ENCODE data around the gene FGD5. TPM values are rescaled to one million over a fixed set of nuclear protein-coding genes. Genes with fewer than 3 reads are reported as not detected.

Gene FGD5
- total and polyA plus RNA-seq, 2 donors (not counting 1 experiment from before 2014, with no cell fraction given), result 0.03 to 0.50 TPM

DNA sequence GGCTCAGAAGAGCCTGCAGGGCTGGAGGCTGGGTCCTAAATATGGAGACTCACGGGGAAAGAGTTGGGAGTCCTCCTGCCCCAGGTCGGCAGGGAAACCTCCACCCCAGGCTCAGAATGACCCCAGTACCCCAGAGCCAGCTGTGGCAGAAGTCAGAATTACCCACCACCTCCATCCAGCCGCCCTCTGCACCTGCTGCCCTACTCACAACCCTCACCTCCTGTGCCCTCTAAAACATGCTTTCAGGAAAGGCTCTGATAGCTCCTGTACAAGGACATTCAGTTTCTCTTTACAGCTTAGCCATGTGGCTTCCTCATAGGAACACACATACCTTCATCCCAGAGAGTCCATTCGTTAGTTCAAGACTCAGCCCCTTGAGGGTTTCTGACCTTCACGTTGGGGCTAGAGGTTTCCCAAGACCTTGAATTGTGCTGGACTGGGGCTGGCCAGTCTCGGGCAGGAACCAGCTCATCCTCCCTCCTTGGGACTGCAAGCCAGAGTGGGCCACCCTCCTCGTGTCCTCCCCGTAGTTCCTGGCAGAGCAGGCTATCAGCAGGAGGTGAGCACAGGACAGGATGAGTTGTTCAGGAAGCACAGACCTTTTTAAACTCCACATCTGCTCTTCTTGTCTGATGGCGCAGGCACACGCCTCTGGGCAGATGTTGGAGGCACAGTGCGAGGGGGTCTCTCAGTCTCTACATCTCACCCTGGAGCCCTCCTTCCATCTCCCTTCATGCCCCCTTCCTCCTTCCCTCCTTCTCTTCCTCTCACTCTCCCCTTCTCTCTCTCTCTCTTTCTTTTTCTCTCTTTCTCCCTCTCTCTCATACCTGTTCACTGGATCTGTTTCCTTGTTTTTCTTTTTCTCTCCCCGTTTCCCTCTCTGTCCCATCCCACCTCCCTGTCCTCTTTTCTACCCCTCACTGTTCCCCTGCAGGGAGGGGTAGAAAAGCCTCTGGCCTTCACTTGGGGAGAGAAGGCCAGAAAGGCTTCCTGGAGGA is 72.7 kb downstream of the FGD5 start:
- Histone ChIP-seq H3K9me3 (ENCODE audit: control insufficient read depth, insufficient read depth, low read depth, low read length) (no peaks in the 10 kb centered on the region), H3K9ac (ENCODE audit: insufficient read depth, low read length) (no peak overlapping the region)
- no peak for TF ChIP-seq EZH2 (IDR thresholded peaks at IDR 0.05; ENCODE audit: low read length, missing control alignments)
- TF ChIP-seq, protein P1, sequence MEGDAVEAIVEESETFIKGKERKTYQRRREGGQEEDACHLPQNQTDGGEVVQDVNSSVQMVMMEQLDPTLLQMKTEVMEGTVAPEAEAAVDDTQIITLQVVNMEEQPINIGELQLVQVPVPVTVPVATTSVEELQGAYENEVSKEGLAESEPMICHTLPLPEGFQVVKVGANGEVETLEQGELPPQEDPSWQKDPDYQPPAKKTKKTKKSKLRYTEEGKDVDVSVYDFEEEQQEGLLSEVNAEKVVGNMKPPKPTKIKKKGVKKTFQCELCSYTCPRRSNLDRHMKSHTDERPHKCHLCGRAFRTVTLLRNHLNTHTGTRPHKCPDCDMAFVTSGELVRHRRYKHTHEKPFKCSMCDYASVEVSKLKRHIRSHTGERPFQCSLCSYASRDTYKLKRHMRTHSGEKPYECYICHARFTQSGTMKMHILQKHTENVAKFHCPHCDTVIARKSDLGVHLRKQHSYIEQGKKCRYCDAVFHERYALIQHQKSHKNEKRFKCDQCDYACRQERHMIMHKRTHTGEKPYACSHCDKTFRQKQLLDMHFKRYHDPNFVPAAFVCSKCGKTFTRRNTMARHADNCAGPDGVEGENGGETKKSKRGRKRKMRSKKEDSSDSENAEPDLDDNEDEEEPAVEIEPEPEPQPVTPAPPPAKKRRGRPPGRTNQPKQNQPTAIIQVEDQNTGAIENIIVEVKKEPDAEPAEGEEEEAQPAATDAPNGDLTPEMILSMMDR (conservative IDR thresholded peaks at IDR 0.05 in 1 of 2, IDR thresholded peaks at IDR 0.05 in 1 of 2; ENCODE audit: low read depth in 1 of 2, low read length in 2 of 2), result no peak

DNA sequence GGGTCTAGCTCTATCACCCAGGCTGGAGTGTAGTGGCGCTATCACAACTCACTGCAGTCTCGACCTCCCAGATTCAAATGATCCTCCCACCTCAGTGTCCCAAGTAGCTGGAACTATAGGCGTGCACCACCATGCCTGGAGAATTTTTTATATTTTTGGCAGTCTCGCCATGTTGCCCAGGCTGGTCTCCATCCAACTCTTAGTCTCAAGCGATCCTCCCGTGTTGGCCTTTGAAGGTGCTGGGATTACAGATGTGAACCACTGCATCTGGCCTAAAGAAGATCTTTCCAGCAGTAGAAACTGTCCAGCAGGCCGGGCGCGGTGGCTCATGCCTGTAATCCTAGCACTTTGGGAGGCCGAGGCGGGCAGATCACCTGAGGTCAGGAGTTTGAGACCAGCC is 73.5 kb downstream of the FGD5 start:
- TF ChIP-seq, protein P1 (conservative IDR thresholded peaks at IDR 0.05 in 1 of 2, IDR thresholded peaks at IDR 0.05 in 1 of 2; ENCODE audit: low read depth in 1 of 2, low read length in 2 of 2), result no peak

More for the DNA sequence above, 72.7 kb downstream of the FGD5 start:
- no peak overlapping the region for H3K4me3 ChIP-seq (replicated peaks in 1 of 4; ENCODE audit: control extremely low read depth in 1 of 4, insufficient read depth in 1 of 4, low read depth in 3 of 4, low read length in 4 of 4)
- no peak for DNase-seq (ENCODE audit: low read depth in 2 of 2)
- H4K20me1 ChIP-seq (ENCODE audit: control insufficient read depth, extremely low read depth, insufficient read depth, low read length), result no peaks in the 10 kb centered on the region
- no peak overlapping the region for H3K4me2 ChIP-seq (ENCODE audit: extremely low read depth, insufficient read depth, low read length)
- H2AFZ ChIP-seq (ENCODE audit: low read length), result no peak overlapping the region
- H3K27me3 ChIP-seq (ENCODE audit: control insufficient read depth, insufficient read depth, low read length), result no peaks in the 10 kb centered on the region
- no peaks in the 10 kb centered on the region for H3K4me1 ChIP-seq (ENCODE audit: control insufficient read depth, extremely low read depth, insufficient read depth, low read length)
- no peaks in the 10 kb centered on the region for H3K36me3 ChIP-seq (ENCODE audit: control insufficient read depth, insufficient read depth, low read length)
- no peak overlapping the region for H3K27ac ChIP-seq (ENCODE audit: insufficient read depth, low read length)
- H3K79me2 ChIP-seq (ENCODE audit: control insufficient read depth, insufficient read depth, low read length), result no peaks in the 10 kb centered on the region

DNA sequence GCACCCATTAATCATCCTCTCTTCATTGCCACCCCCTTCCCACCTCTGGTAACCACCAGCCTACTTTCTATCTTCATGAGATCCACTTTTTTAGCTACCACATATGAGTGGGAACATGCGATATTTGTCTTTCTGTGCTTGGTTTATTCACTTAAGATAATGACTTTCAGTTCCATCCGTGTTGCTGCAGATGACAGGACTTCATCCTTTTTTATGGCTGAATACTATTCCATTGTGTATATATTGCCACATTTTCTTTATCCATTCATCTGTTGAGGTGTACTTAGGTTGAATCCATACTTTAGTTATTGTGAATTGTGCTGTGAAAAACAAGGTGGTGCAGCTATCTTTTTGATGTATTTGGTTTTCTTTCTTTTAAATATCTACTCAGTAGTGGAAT is 75.3 kb downstream of the FGD5 start:
- DNase-seq (ENCODE audit: low read depth in 2 of 2), result no peak
- Histone ChIP-seq H3K4me1 (ENCODE audit: control insufficient read depth, extremely low read depth, insufficient read depth, low read length) (no peaks in the 10 kb centered on the region), H4K20me1 (ENCODE audit: control insufficient read depth, extremely low read depth, insufficient read depth, low read length) (no peaks in the 10 kb centered on the region)

More for the DNA sequence above, 73.5 kb downstream of the FGD5 start:
- Histone ChIP-seq H3K36me3 (ENCODE audit: control insufficient read depth, insufficient read depth, low read length) (no peaks in the 10 kb centered on the region), H3K27ac (ENCODE audit: insufficient read depth, low read length) (no peak overlapping the region), H2AFZ (ENCODE audit: low read length) (no peak overlapping the region), H4K20me1 (ENCODE audit: control insufficient read depth, extremely low read depth, insufficient read depth, low read length) (no peaks in the 10 kb centered on the region), H3K27me3 (ENCODE audit: control insufficient read depth, insufficient read depth, low read length) (no peaks in the 10 kb centered on the region), H3K4me2 (ENCODE audit: extremely low read depth, insufficient read depth, low read length) (no peak overlapping the region), H3K79me2 (ENCODE audit: control insufficient read depth, insufficient read depth, low read length) (no peaks in the 10 kb centered on the region), H3K4me1 (ENCODE audit: control insufficient read depth, extremely low read depth, insufficient read depth, low read length) (no peaks in the 10 kb centered on the region), H3K4me3 (replicated peaks in 1 of 4; ENCODE audit: control extremely low read depth in 1 of 4, insufficient read depth in 1 of 4, low read depth in 3 of 4, low read length in 4 of 4) (no peak overlapping the region), H3K9ac (ENCODE audit: insufficient read depth, low read length) (no peak overlapping the region), H3K9me3 (ENCODE audit: control insufficient read depth, insufficient read depth, low read depth, low read length) (no peaks in the 10 kb centered on the region)
- no peak for DNase-seq (ENCODE audit: low read depth in 2 of 2)

More for the DNA sequence above, 75.3 kb downstream of the FGD5 start:
- Histone ChIP-seq H3K27ac (ENCODE audit: insufficient read depth, low read length) (no peak overlapping the region), H3K9me3 (ENCODE audit: control insufficient read depth, insufficient read depth, low read depth, low read length) (no peaks in the 10 kb centered on the region), H3K4me2 (ENCODE audit: extremely low read depth, insufficient read depth, low read length) (no peak overlapping the region), H3K79me2 (ENCODE audit: control insufficient read depth, insufficient read depth, low read length) (no peaks in the 10 kb centered on the region), H3K9ac (ENCODE audit: insufficient read depth, low read length) (no peak overlapping the region), H3K27me3 (ENCODE audit: control insufficient read depth, insufficient read depth, low read length) (no peaks in the 10 kb centered on the region), H3K4me3 (replicated peaks in 1 of 4; ENCODE audit: control extremely low read depth in 1 of 4, insufficient read depth in 1 of 4, low read depth in 3 of 4, low read length in 4 of 4) (no peak overlapping the region), H3K36me3 (ENCODE audit: control insufficient read depth, insufficient read depth, low read length) (no peaks in the 10 kb centered on the region), H2AFZ (ENCODE audit: low read length) (no peak overlapping the region)
- TF ChIP-seq, protein P1 (conservative IDR thresholded peaks at IDR 0.05 in 1 of 2, IDR thresholded peaks at IDR 0.05 in 1 of 2; ENCODE audit: low read depth in 1 of 2, low read length in 2 of 2), result no peak
- no peak for TF ChIP-seq EZH2 (IDR thresholded peaks at IDR 0.05; ENCODE audit: low read length, missing control alignments)
